Stimulated activated CD4-positive, alpha-beta T cell treated with anti-CD3 and anti-CD28 coated beads, Interleukin-2, amount 100 ng/mL, for 24 hours (primary cell): ENCODE results near the gene CACNG1.

ENCODE experiments used
- DNase-seq, 2 donors: peaks; one replicate each; pipeline ENCODE4 v3.0.0-alpha.2; 2020

The CACNG1 gene

GRCh38 chr17:67052720-67053437, 8.5 kb downstream of the CACNG1 start:
- DNase-seq, result no peak

GRCh38 chr17:67053438-67054000, 9.2 kb downstream of the CACNG1 start:
- DNase-seq, result no peak

- DNase-seq, result no peak
These were observed 9.7 kb downstream of the CACNG1 start for GRCh38 chr17:67054011-67054591.

- no peak for DNase-seq
These were observed 10.3 kb downstream of the CACNG1 start for GRCh38 chr17:67054608-67055007.

GRCh38 chr17:67055041-67055443, 10.7 kb downstream of the CACNG1 start:
- no peak for DNase-seq

GRCh38 chr17:67055811-67056745, 11.7 kb downstream of the CACNG1 start:
- DNase-seq, result no peak

- DNase-seq, result no peak
These were observed 12.6 kb downstream of the CACNG1 start for GRCh38 chr17:67056746-67057490.

GRCh38 chr17:67058036-67058435, 13.7 kb downstream of the CACNG1 start:
- no peak for DNase-seq

- no peak for DNase-seq
These were observed 15.0 kb downstream of the CACNG1 start for GRCh38 chr17:67059372-67059771.

GRCh38 chr17:67063141-67063540, 18.8 kb downstream of the CACNG1 start:
- no peak for DNase-seq

GRCh38 chr17:67066717-67067116, 22.4 kb downstream of the CACNG1 start:
- DNase-seq, result no peak

GRCh38 chr17:67067571-67068482, 23.5 kb downstream of the CACNG1 start:
- no peak for DNase-seq

GRCh38 chr17:67068999-67069398, 24.6 kb downstream of the CACNG1 start:
- DNase-seq, result no peak

GRCh38 chr17:67069603-67070136, 25.3 kb downstream of the CACNG1 start:
- no peak for DNase-seq

GRCh38 chr17:67071595-67071994, 27.2 kb downstream of the CACNG1 start:
- no peak for DNase-seq

GRCh38 chr17:67072885-67073284, 28.5 kb downstream of the CACNG1 start:
- no peak for DNase-seq

- DNase-seq, result no peak
These were observed 30.4 kb downstream of the CACNG1 start for GRCh38 chr17:67074781-67075180.

- no peak for DNase-seq
These were observed 31.9 kb downstream of the CACNG1 start for GRCh38 chr17:67076290-67076689.

GRCh38 chr17:67078292-67078691, 33.9 kb downstream of the CACNG1 start:
- DNase-seq, result no peak

- no peak for DNase-seq
These were observed 35.1 kb downstream of the CACNG1 start for GRCh38 chr17:67079491-67079890.

- no peak for DNase-seq
These were observed 36.5 kb downstream of the CACNG1 start for GRCh38 chr17:67080804-67081203.
